DMS 273 (cell line): ENCODE data around the gene RAP1GAP.
"Not testable (repeated sequence)": the region's sequence is repeated elsewhere in the genome, so short reads cannot be mapped to it uniquely, and the experiment has no call there.

ENCODE experiments used
- DNase-seq: peaks from one replicate; lab custom pipeline; 2025; ENCODE audit not compliant: unreplicated experiment; lab: John Stamatoyannopoulos, UW

RAP1GAP gene

GRCh38 chr1:21574466-21575151 is 94.5 kb downstream of the RAP1GAP start:
- peak; percentile 64 for DNase-seq

- peak; percentile 87 for DNase-seq
Measured at GRCh38 chr1:21573971-21574465, 95.1 kb downstream of the RAP1GAP start.

- no peak for DNase-seq
Measured at GRCh38 chr1:21573475-21573874, 95.7 kb downstream of the RAP1GAP start.

- no peak for DNase-seq
Measured at GRCh38 chr1:21572735-21573277, 96.4 kb downstream of the RAP1GAP start.

GRCh38 chr1:21572221-21572620 is 96.9 kb downstream of the RAP1GAP start:
- DNase-seq, result peak; percentile 50

- no peak for DNase-seq
Measured at GRCh38 chr1:21570885-21571284, 98.3 kb downstream of the RAP1GAP start.

GRCh38 chr1:21570528-21570875 is 98.7 kb downstream of the RAP1GAP start:
- DNase-seq, result no peak

GRCh38 chr1:21569820-21570527 is 99.2 kb downstream of the RAP1GAP start:
- no peak for DNase-seq

- DNase-seq, result no peak
Measured at GRCh38 chr1:21568809-21569385, 100.3 kb downstream of the RAP1GAP start.

- DNase-seq, result peak; percentile 40
Measured at GRCh38 chr1:21568006-21568746, 101.0 kb downstream of the RAP1GAP start.

- peak; percentile 54 for DNase-seq
Measured at GRCh38 chr1:21567241-21568005, 101.7 kb downstream of the RAP1GAP start.

- not testable (repeated sequence) for DNase-seq
Measured at GRCh38 chr1:21566361-21566760, 102.8 kb downstream of the RAP1GAP start.

GRCh38 chr1:21565285-21565684 is 103.9 kb downstream of the RAP1GAP start:
- no peak for DNase-seq

GRCh38 chr1:21564521-21565095 is 104.5 kb downstream of the RAP1GAP start:
- DNase-seq, result no peak

- DNase-seq, result no peak
Measured at GRCh38 chr1:21563971-21564370, 105.2 kb downstream of the RAP1GAP start.

- no peak for DNase-seq
Measured at GRCh38 chr1:21562896-21563295, 106.3 kb downstream of the RAP1GAP start.

- no peak for DNase-seq
Measured at GRCh38 chr1:21560916-21561638, 108.1 kb downstream of the RAP1GAP start.

- no peak for DNase-seq
Measured at GRCh38 chr1:21559788-21560567, 109.2 kb downstream of the RAP1GAP start.
